Measurements from ENCODE around the gene GOLGA6A.

- no peak for TF ChIP-seq TCF7 (CRISPR knock-in tag; IDR thresholded peaks at IDR 0.05; ENCODE audit: low read depth)
- no peak for TF ChIP-seq ZNF317 (CRISPR knock-in tag; IDR thresholded peaks at IDR 0.05; ENCODE audit: borderline replicate concordance, low read depth)
- TF ChIP-seq CTCF (IDR thresholded peaks at IDR 0.05) = no peak
- no peak for TF ChIP-seq E2F1 (CRISPR knock-in tag; IDR thresholded peaks at IDR 0.05)
- no peak for TF ChIP-seq ZNF425 (CRISPR knock-in tag; conservative IDR thresholded peaks at IDR 0.05)
- no peak for TF ChIP-seq GRHL2 (CRISPR knock-in tag; IDR thresholded peaks at IDR 0.05; ENCODE audit: insufficient replicate concordance, severe bottlenecking)
- TF ChIP-seq PREB (CRISPR knock-in tag; IDR thresholded peaks at IDR 0.05; ENCODE audit: borderline replicate concordance) = no peak
- no peak for TF ChIP-seq ELF4 (CRISPR knock-in tag; IDR thresholded peaks at IDR 0.05; ENCODE audit: low read depth)
- TF ChIP-seq ZBTB43 (CRISPR knock-in tag; IDR thresholded peaks at IDR 0.05) = no peak
- no peak for TF ChIP-seq ATF1 (CRISPR knock-in tag; IDR thresholded peaks at IDR 0.05)
Measured at GRCh38 chr15:74124759-74125158, 42.4 kb upstream of the GOLGA6A start.
